GM23338 (cell line): ENCODE measurements around the gene ADGRG4. TPM values are rescaled to one million over a fixed set of nuclear protein-coding genes. Genes with fewer than 3 reads are reported as not detected.

ENCODE experiments used
- ATAC-seq: fragments of 200-7000 bp; cut with Tn5 transposase; 3 replicates; pipeline ENCODE4 v1.9.1; 2020
- DNase-seq: peaks from one replicate; pipeline ENCODE4 v3.0.0-alpha.2; 2015; ENCODE audit warnings: low spot score
- H2AFZ ChIP-seq: fragments of 200-600 bp; sonication (generic); 2 replicates; pipeline ENCODE4 v1.8.0; 2016; ENCODE audit warnings: antibody characterized with exemption, mild to moderate bottlenecking, moderate library complexity
- H3F3A ChIP-seq: fragments of 200-600 bp; sonication (generic); replicated peaks from 2 replicates; pipeline ENCODE4 v1.8.0; 2017; ENCODE audit warnings: antibody characterized with exemption, mixed run types, low read depth
- H3K27ac ChIP-seq: fragments of 200-600 bp; sonication (generic); 2 replicates; pipeline ENCODE4 v1.6.1; 2016; ENCODE audit warnings: low read depth
- H3K27me3 ChIP-seq: fragments of 200-600 bp; sonication (generic); 2 replicates; pipeline ENCODE4 v1.8.0; 2016; ENCODE audit warnings: mild to moderate bottlenecking, mixed run types, moderate library complexity; ENCODE audit not compliant: insufficient read depth
- H3K36me3 ChIP-seq: fragments of 200-600 bp; sonication (generic); 2 replicates; pipeline ENCODE4 v1.8.0; 2016; ENCODE audit warnings: mild to moderate bottlenecking; ENCODE audit not compliant: insufficient read depth
- H3K4me1 ChIP-seq: fragments of 200-600 bp; sonication (generic); 2 replicates; pipeline ENCODE4 v1.8.0; 2016; ENCODE audit warnings: mild to moderate bottlenecking, moderate library complexity; ENCODE audit not compliant: insufficient read depth
- H3K4me2 ChIP-seq: fragments of 200-600 bp; sonication (generic); 2 replicates; pipeline ENCODE4 v1.7.1; 2017; ENCODE audit warnings: mixed run types
- H3K4me3 ChIP-seq: fragments of 200-600 bp; sonication (generic); 2 replicates; pipeline ENCODE4 v1.6.1; 2016; ENCODE audit warnings: mixed run types
- H3K79me2 ChIP-seq: fragments of 200-600 bp; sonication (generic); replicated peaks from 2 replicates; pipeline ENCODE4 v1.8.0; 2017; ENCODE audit warnings: mild to moderate bottlenecking; ENCODE audit not compliant: insufficient read depth
- H3K9me2 ChIP-seq: fragments of 200-600 bp; sonication (generic); 2 replicates; pipeline ENCODE4 v1.8.0; 2017; ENCODE audit not compliant: insufficient read depth
- H4K20me1 ChIP-seq: fragments of 200-600 bp; sonication (generic); replicated peaks from 2 replicates; pipeline ENCODE4 v1.8.0; 2017; ENCODE audit warnings: mild to moderate bottlenecking; ENCODE audit not compliant: insufficient read depth
- H3K27ac Mint-ChIP-seq: 2 replicates; pipeline ENCODE4 v1.8.0; 2020; ENCODE audit warnings: inconsistent platforms, mild to moderate bottlenecking, moderate library complexity, mixed read lengths
- H3K27me3 Mint-ChIP-seq: 3 replicates; pipeline ENCODE4 v1.8.0; 2022; ENCODE audit warnings: low read depth, mild to moderate bottlenecking, moderate library complexity, mixed read lengths, inconsistent platforms; ENCODE audit not compliant: insufficient read depth, poor library complexity
- H3K36me3 Mint-ChIP-seq: 3 replicates; pipeline ENCODE4 v1.8.0; 2021; ENCODE audit warnings: low read depth, mild to moderate bottlenecking, inconsistent platforms, moderate library complexity, mixed read lengths
- H3K4me1 Mint-ChIP-seq: 3 replicates; pipeline ENCODE4 v1.8.0; 2020; ENCODE audit warnings: mild to moderate bottlenecking, inconsistent platforms, mixed read lengths
- H3K4me3 Mint-ChIP-seq: 3 replicates; pipeline ENCODE4 v1.8.0; 2021; ENCODE audit warnings: moderate library complexity, mild to moderate bottlenecking, inconsistent platforms, mixed read lengths
- H3K9me3 Mint-ChIP-seq: 3 replicates; pipeline ENCODE4 v1.8.0; 2020; ENCODE audit warnings: moderate library complexity, mild to moderate bottlenecking, inconsistent platforms, mixed read lengths
- CREB1 ChIP-seq: fragments of 250-450 bp; sonication (Bioruptor Pico); IDR thresholded peaks from 2 replicates; pipeline ENCODE4 v1.5.0; 2020; ENCODE audit warnings: low read depth, mild to moderate bottlenecking, moderate library complexity
- ETS1 ChIP-seq: IDR thresholded peaks from 2 replicates; pipeline ENCODE4 v1.6.1; 2016; ENCODE audit warnings: antibody characterized with exemption
- EZH2 ChIP-seq: fragments of 200-600 bp; sonication (generic); IDR thresholded peaks from one replicate; pipeline ENCODE4 v1.8.0; 2017; ENCODE audit warnings: antibody characterized with exemption, mild to moderate bottlenecking, low read depth; ENCODE audit not compliant: unreplicated experiment
- EZH2phosphoT487 ChIP-seq: fragments of 200-600 bp; sonication (generic); IDR thresholded peaks from one replicate; pipeline ENCODE4 v1.8.1; 2018; ENCODE audit warnings: antibody characterized with exemption; ENCODE audit not compliant: unreplicated experiment
- ZNF114 ChIP-seq: fragments of 250-450 bp; sonication (Bioruptor Pico); IDR thresholded peaks from 2 replicates; pipeline ENCODE4 v1.5.0; 2020; ENCODE audit warnings: mild to moderate bottlenecking, moderate library complexity
- ZNF331 ChIP-seq: fragments of 250-450 bp; sonication (Bioruptor Pico); IDR thresholded peaks from 2 replicates; pipeline ENCODE4 v1.5.0; 2020; ENCODE audit warnings: low read depth, mild to moderate bottlenecking, moderate library complexity
- polyA plus RNA-seq: library from polyadenylated mRNA; unstranded; fragments of >200 nt; fragmentation: Nextera tagmentation; extraction: Ambion mirVana; gene quantifications from 2 replicates; pipeline ENCODE4 v1.2.1, GENCODE V29; 2016
- total RNA-seq: library from RNA; depleted of rRNA; stranded (reverse); fragments of >200 nt; shearing (Covaris generic); gene quantifications from 2 replicates; pipeline ENCODE4 v1.2.3, GENCODE V29; 2014
- TF ChIP-seq, protein P1 (sequence below): fragments of 250-450 bp; sonication (Bioruptor Pico); IDR thresholded peaks from 2 replicates; pipeline ENCODE4 v1.5.0; 2020; ENCODE audit warnings: mild to moderate bottlenecking, moderate library complexity

ADGRG4 gene
- total and polyA plus RNA-seq, 2 experiments from 2014 or later: not detected

- no peak for TF ChIP-seq ETS1
Observed at GRCh38 chrX:136456133-136456532, 155.4 kb downstream of the ADGRG4 start (continued).

DNA sequence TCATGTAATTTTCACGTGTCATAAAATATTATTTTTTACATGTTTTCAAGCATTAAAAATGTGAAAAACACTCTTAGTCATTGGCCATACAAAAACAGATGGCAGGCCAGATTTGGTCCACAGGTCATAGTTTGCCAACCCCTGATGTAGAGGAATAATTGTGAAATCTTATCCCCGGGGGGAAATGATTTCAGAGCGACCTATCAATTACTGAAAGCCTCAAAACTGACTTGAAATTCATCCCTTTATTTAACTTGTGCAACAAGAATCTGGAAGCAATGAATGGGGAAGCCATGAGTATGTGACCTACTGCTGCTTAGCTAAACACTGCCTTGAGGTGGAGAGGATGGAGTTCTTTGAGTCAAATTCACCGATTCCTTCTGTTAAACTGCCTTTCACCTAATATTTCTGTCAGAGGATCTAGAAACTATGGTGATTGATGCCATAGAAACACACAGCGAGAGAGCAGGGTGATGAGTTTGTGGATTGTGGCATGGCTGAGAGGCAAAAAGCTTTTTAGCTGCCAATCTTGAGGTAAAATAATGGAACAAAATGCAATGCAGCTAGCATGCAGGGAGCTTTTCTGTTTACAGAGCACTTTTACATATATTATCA is 156.6 kb downstream of the ADGRG4 start:
- no peaks in the 10 kb centered on the region for H3K9me3 Mint-ChIP-seq
- no peak overlapping the region for H3K4me3 ChIP-seq
- TF ChIP-seq EZH2 (no peak), ZNF114 (no peak), ETS1 (no peak), ZNF331 (CRISPR knock-in tag) (no peak), EZH2phosphoT487 (no peak), CREB1 (CRISPR knock-in tag) (no peak)
- H3F3A ChIP-seq: no peaks in the 10 kb centered on the region
- DNase-seq: no peak
- H2AFZ ChIP-seq: no peak overlapping the region
- H3K9me2 ChIP-seq: no peaks in the 10 kb centered on the region
- H3K36me3 ChIP-seq: no peaks in the 10 kb centered on the region
- H4K20me1 ChIP-seq: no peaks in the 10 kb centered on the region
- H3K36me3 Mint-ChIP-seq: no peaks in the 10 kb centered on the region
- no peak overlapping the region for H3K27ac Mint-ChIP-seq
- H3K4me1 ChIP-seq: no peaks in the 10 kb centered on the region
- H3K4me2 ChIP-seq: no peak overlapping the region
- H3K27me3 ChIP-seq: no peaks in the 10 kb centered on the region
- H3K27ac ChIP-seq: no peak overlapping the region
- no peak for ATAC-seq
- H3K27me3 Mint-ChIP-seq: no peaks in the 10 kb centered on the region
- H3K79me2 ChIP-seq: no peaks in the 10 kb centered on the region
- H3K4me1 Mint-ChIP-seq: no peaks in the 10 kb centered on the region
- H3K4me3 Mint-ChIP-seq: no peak overlapping the region

GRCh38 chrX:136464589-136464988 is 163.8 kb downstream of the ADGRG4 start:
- H3K27ac Mint-ChIP-seq: no peak overlapping the region
- Histone ChIP-seq H4K20me1 (no peaks in the 10 kb centered on the region), H3K27me3 (no peaks in the 10 kb centered on the region), H3K4me3 (no peak overlapping the region), H3F3A (no peaks in the 10 kb centered on the region), H3K4me1 (no peaks in the 10 kb centered on the region), H3K36me3 (no peaks in the 10 kb centered on the region), H2AFZ (no peak overlapping the region), H3K4me2 (no peak overlapping the region), H3K79me2 (no peaks in the 10 kb centered on the region), H3K9me2 (no peaks in the 10 kb centered on the region), H3K27ac (no peak overlapping the region)
- H3K27me3 Mint-ChIP-seq: no peaks in the 10 kb centered on the region
- H3K4me1 Mint-ChIP-seq: no peaks in the 10 kb centered on the region
- no peaks in the 10 kb centered on the region for H3K36me3 Mint-ChIP-seq
- no peak for DNase-seq
- no peaks in the 10 kb centered on the region for H3K9me3 Mint-ChIP-seq
- ATAC-seq: no peak
- TF ChIP-seq CREB1 (CRISPR knock-in tag): no peak
- TF ChIP-seq, protein P1, sequence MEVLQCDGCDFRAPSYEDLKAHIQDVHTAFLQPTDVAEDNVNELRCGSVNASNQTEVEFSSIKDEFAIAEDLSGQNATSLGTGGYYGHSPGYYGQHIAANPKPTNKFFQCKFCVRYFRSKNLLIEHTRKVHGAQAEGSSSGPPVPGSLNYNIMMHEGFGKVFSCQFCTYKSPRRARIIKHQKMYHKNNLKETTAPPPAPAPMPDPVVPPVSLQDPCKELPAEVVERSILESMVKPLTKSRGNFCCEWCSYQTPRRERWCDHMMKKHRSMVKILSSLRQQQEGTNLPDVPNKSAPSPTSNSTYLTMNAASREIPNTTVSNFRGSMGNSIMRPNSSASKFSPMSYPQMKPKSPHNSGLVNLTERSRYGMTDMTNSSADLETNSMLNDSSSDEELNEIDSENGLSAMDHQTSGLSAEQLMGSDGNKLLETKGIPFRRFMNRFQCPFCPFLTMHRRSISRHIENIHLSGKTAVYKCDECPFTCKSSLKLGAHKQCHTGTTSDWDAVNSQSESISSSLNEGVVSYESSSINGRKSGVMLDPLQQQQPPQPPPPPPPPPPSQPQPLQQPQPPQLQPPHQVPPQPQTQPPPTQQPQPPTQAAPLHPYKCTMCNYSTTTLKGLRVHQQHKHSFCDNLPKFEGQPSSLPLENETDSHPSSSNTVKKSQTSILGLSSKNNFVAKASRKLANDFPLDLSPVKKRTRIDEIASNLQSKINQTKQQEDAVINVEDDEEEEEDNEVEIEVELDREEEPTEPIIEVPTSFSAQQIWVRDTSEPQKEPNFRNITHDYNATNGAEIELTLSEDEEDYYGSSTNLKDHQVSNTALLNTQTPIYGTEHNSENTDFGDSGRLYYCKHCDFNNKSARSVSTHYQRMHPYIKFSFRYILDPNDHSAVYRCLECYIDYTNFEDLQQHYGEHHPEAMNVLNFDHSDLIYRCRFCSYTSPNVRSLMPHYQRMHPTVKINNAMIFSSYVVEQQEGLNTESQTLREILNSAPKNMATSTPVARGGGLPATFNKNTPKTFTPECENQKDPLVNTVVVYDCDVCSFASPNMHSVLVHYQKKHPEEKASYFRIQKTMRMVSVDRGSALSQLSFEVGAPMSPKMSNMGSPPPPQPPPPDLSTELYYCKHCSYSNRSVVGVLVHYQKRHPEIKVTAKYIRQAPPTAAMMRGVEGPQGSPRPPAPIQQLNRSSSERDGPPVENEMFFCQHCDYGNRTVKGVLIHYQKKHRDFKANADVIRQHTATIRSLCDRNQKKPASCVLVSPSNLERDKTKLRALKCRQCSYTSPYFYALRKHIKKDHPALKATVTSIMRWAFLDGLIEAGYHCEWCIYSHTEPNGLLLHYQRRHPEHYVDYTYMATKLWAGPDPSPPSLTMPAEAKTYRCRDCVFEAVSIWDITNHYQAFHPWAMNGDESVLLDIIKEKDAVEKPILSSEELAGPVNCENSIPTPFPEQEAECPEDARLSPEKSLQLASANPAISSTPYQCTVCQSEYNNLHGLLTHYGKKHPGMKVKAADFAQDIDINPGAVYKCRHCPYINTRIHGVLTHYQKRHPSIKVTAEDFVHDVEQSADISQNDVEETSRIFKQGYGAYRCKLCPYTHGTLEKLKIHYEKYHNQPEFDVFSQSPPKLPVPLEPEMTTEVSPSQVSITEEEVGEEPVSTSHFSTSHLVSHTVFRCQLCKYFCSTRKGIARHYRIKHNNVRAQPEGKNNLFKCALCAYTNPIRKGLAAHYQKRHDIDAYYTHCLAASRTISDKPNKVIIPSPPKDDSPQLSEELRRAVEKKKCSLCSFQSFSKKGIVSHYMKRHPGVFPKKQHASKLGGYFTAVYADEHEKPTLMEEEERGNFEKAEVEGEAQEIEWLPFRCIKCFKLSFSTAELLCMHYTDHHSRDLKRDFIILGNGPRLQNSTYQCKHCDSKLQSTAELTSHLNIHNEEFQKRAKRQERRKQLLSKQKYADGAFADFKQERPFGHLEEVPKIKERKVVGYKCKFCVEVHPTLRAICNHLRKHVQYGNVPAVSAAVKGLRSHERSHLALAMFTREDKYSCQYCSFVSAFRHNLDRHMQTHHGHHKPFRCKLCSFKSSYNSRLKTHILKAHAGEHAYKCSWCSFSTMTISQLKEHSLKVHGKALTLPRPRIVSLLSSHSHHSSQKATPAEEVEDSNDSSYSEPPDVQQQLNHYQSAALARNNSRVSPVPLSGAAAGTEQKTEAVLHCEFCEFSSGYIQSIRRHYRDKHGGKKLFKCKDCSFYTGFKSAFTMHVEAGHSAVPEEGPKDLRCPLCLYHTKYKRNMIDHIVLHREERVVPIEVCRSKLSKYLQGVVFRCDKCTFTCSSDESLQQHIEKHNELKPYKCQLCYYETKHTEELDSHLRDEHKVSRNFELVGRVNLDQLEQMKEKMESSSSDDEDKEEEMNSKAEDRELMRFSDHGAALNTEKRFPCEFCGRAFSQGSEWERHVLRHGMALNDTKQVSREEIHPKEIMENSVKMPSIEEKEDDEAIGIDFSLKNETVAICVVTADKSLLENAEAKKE: no peak
- H3K4me3 Mint-ChIP-seq: no peak overlapping the region
